BE2C (cell line): ENCODE measurements around the gene ZNF133.

ENCODE experiments used
- DNase-seq: peaks from one replicate; pipeline ENCODE4 v3.0.0-alpha.2; 2020
- H3K27me3 ChIP-seq: fragments of 250-450 bp; sonication (Bioruptor Pico); 2 replicates; pipeline ENCODE4 v1.5.1; 2020; ENCODE audit warnings: mild to moderate bottlenecking
- H3K36me3 ChIP-seq: fragments of 250-450 bp; sonication (Bioruptor Pico); 2 replicates; pipeline ENCODE4 v1.5.1; 2020; ENCODE audit warnings: mild to moderate bottlenecking
- H3K4me1 ChIP-seq: fragments of 250-450 bp; sonication (Bioruptor Pico); 2 replicates; pipeline ENCODE4 v1.5.1; 2020
- H3K4me3 ChIP-seq: 2 replicates; pipeline ENCODE4 v1.5.1; 2011; ENCODE audit warnings: low read depth, low read length
- H3K9me3 ChIP-seq: fragments of 250-450 bp; sonication (Bioruptor Pico); 2 replicates; pipeline ENCODE4 v1.5.1; 2020
- TF ChIP-seq, protein P1 (sequence below): IDR thresholded peaks from 2 replicates; pipeline ENCODE4 v1.5.1; 2012; ENCODE audit warnings: mild to moderate bottlenecking, low read depth, low read length

Gene ZNF133

DNA sequence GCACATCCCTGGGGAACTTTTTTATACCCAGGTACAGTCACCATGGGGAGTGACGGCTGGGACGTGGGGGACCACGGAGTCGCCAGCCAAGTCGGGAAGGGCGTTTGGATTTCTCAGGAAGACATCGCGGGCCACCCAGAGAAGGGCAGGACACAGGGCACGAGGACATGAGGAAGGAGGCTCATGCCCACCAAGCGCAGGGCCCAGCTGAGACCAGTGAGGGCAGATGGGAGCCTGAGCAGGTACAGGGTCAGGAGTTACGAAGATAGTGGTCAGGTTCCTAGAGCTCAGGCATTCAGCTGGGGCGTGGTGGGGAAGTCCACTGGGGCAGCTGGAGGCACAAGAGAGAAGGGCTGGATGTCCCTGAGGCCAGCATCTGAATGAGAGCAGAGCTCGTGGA is 74.6 kb downstream of the ZNF133 start:
- DNase-seq, result no peak
- Histone ChIP-seq H3K9me3 (no peaks in the 10 kb centered on the region), H3K27me3 (peaks cover 4% of the 10 kb centered on the region; the same call in 1 of the 2 replicates), H3K4me3 (no peak overlapping the region), H3K36me3 (no peaks in the 10 kb centered on the region), H3K4me1 (no peaks in the 10 kb centered on the region)
- TF ChIP-seq, protein P1, sequence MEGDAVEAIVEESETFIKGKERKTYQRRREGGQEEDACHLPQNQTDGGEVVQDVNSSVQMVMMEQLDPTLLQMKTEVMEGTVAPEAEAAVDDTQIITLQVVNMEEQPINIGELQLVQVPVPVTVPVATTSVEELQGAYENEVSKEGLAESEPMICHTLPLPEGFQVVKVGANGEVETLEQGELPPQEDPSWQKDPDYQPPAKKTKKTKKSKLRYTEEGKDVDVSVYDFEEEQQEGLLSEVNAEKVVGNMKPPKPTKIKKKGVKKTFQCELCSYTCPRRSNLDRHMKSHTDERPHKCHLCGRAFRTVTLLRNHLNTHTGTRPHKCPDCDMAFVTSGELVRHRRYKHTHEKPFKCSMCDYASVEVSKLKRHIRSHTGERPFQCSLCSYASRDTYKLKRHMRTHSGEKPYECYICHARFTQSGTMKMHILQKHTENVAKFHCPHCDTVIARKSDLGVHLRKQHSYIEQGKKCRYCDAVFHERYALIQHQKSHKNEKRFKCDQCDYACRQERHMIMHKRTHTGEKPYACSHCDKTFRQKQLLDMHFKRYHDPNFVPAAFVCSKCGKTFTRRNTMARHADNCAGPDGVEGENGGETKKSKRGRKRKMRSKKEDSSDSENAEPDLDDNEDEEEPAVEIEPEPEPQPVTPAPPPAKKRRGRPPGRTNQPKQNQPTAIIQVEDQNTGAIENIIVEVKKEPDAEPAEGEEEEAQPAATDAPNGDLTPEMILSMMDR, result no peak

DNA sequence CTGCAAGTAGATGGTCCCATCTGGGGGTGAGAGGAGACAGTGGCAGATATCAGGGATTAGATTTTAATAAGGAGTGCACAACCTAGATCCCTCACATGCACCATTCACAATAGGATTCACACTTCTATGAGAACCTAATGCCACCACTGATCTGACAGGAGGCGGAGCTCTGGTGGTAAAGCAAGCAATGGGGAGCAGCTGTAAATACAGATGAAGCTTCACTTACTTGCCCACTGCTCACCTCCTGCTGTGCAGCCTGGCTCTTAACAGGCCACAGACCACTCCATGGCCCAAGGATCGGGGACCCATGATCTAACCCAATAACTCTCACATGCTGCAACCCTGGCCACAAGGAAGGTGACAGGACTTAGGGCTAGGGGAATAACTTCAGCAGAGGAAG is 75.4 kb downstream of the ZNF133 start:
- Histone ChIP-seq H3K9me3 (no peaks in the 10 kb centered on the region), H3K4me1 (no peaks in the 10 kb centered on the region), H3K36me3 (no peaks in the 10 kb centered on the region), H3K27me3 (peaks cover 4% of the 10 kb centered on the region; the same call in 1 of the 2 replicates), H3K4me3 (no peak overlapping the region)
- TF ChIP-seq, protein P1, result no peak
- no peak for DNase-seq

DNA sequence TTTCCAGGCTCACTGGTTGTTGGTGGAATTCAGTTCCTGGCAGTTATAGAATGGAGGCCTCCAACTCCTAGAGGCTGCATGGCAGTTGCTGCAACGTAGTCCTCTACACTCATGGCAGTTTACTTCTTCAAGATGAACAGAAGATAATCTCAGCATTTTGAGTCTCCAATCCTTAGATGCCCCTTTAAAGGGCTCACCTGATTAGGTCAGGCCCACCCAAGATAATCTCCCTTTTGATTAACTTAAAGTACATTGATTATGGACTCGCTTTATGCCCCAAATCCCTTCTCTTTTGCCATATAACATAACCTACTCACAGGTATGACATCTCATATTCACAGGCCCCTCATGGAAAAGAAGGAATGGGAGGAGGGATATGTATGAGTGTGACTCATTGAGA is 76.4 kb downstream of the ZNF133 start:
- no peak for DNase-seq
- H3K27me3 ChIP-seq, result no peaks in the 10 kb centered on the region; the same call in 1 of the 2 replicates
- TF ChIP-seq, protein P1, result no peak
- H3K4me3 ChIP-seq, result no peak overlapping the region
- no peaks in the 10 kb centered on the region for H3K4me1 ChIP-seq
- H3K36me3 ChIP-seq, result no peaks in the 10 kb centered on the region
- H3K9me3 ChIP-seq, result no peaks in the 10 kb centered on the region
